Measurements from ENCODE around the gene GSN.

Gene GSN

GRCh38 chr9:121305269-121305994, 37.5 kb downstream of the GSN start:
- no peak for DNase-seq

- no peak for DNase-seq
Observed at GRCh38 chr9:121307976-121308375, 40.0 kb downstream of the GSN start.

- DNase-seq = no peak
Observed at GRCh38 chr9:121308765-121309164, 40.8 kb downstream of the GSN start.

- no peak for DNase-seq
Observed at GRCh38 chr9:121309171-121309570, 41.2 kb downstream of the GSN start.

DNA sequence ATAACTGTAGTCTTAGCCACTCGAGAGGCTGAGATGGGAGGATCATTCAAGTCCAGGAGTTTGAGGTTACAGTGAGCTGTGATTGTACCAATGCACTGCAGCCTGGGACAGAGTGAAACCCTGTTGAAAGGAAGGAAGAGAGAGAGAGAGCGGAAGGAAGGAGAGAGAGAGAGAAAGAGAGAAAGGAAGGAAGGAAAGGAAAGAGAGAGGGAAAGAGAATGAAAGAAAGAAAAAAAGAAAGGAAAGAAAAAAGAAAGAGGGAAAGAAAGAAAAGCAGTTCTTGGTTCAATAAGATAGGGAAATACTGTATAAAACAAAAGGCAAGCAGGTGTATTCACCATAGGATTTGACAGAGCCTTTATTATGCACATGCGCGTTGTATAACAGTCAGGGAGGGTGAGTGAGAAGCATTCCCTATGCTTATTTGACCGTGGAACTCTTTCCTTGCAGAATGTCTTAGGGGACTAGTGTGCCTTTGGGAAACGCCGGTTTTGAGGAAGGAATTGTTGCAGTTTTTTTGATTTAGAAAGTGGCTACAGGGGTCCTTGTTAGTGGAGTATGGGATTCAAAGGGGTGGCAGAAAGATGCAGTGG, 42.0 kb downstream of the GSN start:
- no peak for DNase-seq

GRCh38 chr9:121310571-121310970, 42.6 kb downstream of the GSN start:
- DNase-seq = no peak

GRCh38 chr9:121312169-121312568, 44.2 kb downstream of the GSN start:
- no peak for DNase-seq

GRCh38 chr9:121313458-121314152, 45.6 kb downstream of the GSN start:
- DNase-seq = no peak

GRCh38 chr9:121316378-121316777, 48.4 kb downstream of the GSN start:
- DNase-seq = no peak

DNA sequence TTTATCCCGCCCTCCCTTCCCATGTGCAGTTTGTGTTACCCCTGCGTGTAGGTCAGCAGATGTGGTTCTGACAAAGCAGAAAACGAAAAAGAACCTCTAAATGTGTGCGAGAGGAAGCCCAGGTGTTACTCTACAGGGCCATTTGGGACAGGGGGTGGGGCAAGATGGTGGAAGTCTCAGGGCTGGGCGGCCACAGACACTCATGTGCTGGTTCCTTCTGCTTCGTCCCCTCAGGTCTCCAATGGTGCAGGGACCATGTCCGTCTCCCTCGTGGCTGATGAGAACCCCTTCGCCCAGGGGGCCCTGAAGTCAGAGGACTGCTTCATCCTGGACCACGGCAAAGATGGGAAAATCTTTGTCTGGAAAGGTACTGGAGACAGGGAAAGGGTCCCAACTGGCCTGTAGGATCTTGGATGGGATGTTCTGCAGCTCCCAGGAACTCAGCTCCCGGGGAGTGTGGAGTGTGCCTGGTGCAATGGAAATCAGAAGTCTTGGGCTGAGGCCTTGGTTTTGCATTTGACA, 49.0 kb downstream of the GSN start:
- DNase-seq = no peak

GRCh38 chr9:121317737-121318630, 50.0 kb downstream of the GSN start:
- DNase-seq = no peak

GRCh38 chr9:121318631-121319382, 50.8 kb downstream of the GSN start:
- DNase-seq = no peak

DNA sequence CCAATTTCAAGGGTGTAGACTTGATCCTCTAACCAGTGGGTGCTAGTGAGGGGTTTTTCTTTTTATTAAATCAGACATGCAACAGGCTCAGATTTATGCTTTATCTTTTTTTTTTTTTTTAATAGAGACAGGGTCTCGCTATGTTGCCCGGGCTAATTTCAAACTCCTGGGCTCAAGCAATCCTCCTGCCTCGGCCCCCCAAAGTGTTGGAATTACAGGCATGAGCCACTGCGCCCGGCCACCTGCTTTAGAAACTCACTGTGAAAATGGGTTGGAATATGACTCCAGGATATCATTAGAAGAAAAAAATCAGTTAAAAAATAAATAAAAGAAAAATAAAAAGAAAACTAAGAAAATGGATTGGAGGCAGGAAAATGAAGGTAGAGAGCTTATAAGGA, 51.4 kb downstream of the GSN start:
- no peak for DNase-seq

- no peak for DNase-seq
Observed at GRCh38 chr9:121321016-121321503, 53.1 kb downstream of the GSN start.

GRCh38 chr9:121322037-121322736, 54.2 kb downstream of the GSN start:
- DNase-seq = no peak

GRCh38 chr9:121322737-121323448, 54.9 kb downstream of the GSN start:
- DNase-seq = no peak

DNA sequence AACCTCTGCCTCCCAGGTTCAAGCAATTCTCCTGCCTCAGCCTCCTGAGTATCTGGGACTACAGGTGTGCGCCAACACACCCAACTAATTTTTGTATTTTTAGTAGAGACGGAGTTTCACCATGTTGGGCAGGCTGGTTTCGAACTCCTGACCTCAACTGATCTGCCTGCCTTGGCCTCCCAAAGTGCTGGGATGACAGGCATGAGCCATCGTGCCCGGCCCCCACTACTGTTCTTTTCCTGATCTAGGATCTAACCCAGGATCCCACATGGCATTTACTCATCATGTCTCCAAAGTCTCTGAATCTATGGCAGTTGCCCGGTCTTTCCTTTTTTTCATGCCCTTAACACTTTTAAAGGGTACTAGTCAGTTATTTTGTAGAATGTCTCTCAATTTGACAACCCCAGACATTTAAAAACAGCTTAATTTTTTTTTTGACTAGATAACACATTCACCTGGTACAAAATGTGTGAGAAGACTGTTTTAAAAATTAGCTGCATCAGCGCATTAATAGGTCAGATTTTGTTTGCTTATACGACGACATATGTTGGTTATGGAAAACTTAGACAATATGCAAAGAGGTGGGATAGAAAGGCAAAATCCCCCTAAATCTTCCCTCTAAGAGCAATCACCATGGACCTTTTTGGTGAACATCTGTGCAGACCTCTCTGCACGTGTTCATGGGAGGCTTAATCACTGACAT, 55.6 kb downstream of the GSN start:
- DNase-seq = no peak

GRCh38 chr9:121324316-121324715, 56.4 kb downstream of the GSN start:
- no peak for DNase-seq

GRCh38 chr9:121324755-121325154, 56.8 kb downstream of the GSN start:
- no peak for DNase-seq

DNA sequence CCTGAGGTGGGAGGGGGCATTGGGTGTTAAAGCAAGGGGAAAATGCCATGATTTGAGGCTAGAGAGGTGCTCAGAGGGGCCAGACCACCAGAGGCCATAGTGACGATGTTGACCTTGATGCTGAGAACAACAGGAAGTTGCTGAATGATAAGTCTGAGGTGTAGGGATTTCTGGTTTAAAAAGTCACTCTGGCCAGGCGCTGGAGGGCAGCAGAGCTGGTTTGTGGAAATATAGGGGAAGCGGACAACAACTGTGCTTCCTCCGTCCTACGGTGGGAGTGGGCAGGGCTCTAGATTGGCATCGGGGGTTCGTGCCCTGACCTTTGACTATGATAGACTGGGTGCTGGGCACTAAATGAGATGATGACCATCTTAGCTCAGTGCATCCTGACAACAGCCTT, 57.4 kb downstream of the GSN start:
- no peak for DNase-seq
